ENCODE measurements around the gene RHAG. TPM values are rescaled to one million over a fixed set of nuclear protein-coding genes. Genes with fewer than 3 reads are reported as not detected.

The RHAG gene
- total and polyA plus RNA-seq, 2 experiments from 2014 or later, result not detected

DNA sequence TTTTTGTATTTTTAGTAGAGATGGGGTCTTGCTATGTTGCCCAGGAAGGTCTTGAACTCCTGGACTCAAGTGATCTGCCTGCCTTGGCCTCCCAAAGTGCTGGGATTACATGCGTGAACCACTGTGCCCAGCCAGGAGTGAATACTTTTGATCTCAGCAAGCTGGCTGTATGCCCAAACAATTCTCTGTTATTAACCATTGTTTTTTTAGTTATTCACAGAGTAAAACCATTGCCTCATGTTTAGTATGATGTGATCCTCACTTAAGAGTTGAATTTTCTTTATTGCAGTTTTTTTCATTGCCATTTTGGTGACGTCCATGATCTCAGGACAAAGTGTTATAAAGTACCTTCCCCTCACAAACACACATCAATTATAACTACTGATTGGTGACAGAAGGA lies 71.4 kb downstream of the RHAG start:
- peaks cover 2% of the 10 kb centered on the region for H3K27me3 Mint-ChIP-seq (ENCODE audit: insufficient read depth, low read depth, poor library complexity)
- no peak for ATAC-seq

More for the DNA sequence above, 71.4 kb downstream of the RHAG start:
- H3K4me3 ChIP-seq, result no peak overlapping the region
- H3K27me3 ChIP-seq (ENCODE audit: insufficient read depth), result peaks cover 14% of the 10 kb centered on the region
- no peak overlapping the region for H3K27ac Mint-ChIP-seq
- H3K4me2 ChIP-seq, result no peak overlapping the region
- H3K4me3 Mint-ChIP-seq, result no peak overlapping the region
- no peaks in the 10 kb centered on the region for H3K4me1 Mint-ChIP-seq
- H4K20me1 ChIP-seq (replicated peaks; ENCODE audit: insufficient read depth), result peaks cover 4% of the 10 kb centered on the region
- no peak overlapping the region for H3K27ac ChIP-seq (ENCODE audit: low read depth)
- H3K9me3 Mint-ChIP-seq, result no peaks in the 10 kb centered on the region; the same call in 1 of the 3 replicates
- DNase-seq (ENCODE audit: low spot score), result no peak
- no peaks in the 10 kb centered on the region for H3K36me3 ChIP-seq (ENCODE audit: insufficient read depth)
- H3K36me3 Mint-ChIP-seq (ENCODE audit: low read depth), result 0 out of 3 replicates have a peak, but pooled peaks cover 8% of the 10 kb centered on the region
- TF ChIP-seq, protein P1, sequence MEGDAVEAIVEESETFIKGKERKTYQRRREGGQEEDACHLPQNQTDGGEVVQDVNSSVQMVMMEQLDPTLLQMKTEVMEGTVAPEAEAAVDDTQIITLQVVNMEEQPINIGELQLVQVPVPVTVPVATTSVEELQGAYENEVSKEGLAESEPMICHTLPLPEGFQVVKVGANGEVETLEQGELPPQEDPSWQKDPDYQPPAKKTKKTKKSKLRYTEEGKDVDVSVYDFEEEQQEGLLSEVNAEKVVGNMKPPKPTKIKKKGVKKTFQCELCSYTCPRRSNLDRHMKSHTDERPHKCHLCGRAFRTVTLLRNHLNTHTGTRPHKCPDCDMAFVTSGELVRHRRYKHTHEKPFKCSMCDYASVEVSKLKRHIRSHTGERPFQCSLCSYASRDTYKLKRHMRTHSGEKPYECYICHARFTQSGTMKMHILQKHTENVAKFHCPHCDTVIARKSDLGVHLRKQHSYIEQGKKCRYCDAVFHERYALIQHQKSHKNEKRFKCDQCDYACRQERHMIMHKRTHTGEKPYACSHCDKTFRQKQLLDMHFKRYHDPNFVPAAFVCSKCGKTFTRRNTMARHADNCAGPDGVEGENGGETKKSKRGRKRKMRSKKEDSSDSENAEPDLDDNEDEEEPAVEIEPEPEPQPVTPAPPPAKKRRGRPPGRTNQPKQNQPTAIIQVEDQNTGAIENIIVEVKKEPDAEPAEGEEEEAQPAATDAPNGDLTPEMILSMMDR (conservative IDR thresholded peaks at IDR 0.05; ENCODE audit: low read depth in 2 of 2), result no peak
- no peak for TF ChIP-seq EZH2phosphoT487 (IDR thresholded peaks at IDR 0.05; ENCODE audit: unreplicated experiment)
- TF ChIP-seq, protein P2, sequence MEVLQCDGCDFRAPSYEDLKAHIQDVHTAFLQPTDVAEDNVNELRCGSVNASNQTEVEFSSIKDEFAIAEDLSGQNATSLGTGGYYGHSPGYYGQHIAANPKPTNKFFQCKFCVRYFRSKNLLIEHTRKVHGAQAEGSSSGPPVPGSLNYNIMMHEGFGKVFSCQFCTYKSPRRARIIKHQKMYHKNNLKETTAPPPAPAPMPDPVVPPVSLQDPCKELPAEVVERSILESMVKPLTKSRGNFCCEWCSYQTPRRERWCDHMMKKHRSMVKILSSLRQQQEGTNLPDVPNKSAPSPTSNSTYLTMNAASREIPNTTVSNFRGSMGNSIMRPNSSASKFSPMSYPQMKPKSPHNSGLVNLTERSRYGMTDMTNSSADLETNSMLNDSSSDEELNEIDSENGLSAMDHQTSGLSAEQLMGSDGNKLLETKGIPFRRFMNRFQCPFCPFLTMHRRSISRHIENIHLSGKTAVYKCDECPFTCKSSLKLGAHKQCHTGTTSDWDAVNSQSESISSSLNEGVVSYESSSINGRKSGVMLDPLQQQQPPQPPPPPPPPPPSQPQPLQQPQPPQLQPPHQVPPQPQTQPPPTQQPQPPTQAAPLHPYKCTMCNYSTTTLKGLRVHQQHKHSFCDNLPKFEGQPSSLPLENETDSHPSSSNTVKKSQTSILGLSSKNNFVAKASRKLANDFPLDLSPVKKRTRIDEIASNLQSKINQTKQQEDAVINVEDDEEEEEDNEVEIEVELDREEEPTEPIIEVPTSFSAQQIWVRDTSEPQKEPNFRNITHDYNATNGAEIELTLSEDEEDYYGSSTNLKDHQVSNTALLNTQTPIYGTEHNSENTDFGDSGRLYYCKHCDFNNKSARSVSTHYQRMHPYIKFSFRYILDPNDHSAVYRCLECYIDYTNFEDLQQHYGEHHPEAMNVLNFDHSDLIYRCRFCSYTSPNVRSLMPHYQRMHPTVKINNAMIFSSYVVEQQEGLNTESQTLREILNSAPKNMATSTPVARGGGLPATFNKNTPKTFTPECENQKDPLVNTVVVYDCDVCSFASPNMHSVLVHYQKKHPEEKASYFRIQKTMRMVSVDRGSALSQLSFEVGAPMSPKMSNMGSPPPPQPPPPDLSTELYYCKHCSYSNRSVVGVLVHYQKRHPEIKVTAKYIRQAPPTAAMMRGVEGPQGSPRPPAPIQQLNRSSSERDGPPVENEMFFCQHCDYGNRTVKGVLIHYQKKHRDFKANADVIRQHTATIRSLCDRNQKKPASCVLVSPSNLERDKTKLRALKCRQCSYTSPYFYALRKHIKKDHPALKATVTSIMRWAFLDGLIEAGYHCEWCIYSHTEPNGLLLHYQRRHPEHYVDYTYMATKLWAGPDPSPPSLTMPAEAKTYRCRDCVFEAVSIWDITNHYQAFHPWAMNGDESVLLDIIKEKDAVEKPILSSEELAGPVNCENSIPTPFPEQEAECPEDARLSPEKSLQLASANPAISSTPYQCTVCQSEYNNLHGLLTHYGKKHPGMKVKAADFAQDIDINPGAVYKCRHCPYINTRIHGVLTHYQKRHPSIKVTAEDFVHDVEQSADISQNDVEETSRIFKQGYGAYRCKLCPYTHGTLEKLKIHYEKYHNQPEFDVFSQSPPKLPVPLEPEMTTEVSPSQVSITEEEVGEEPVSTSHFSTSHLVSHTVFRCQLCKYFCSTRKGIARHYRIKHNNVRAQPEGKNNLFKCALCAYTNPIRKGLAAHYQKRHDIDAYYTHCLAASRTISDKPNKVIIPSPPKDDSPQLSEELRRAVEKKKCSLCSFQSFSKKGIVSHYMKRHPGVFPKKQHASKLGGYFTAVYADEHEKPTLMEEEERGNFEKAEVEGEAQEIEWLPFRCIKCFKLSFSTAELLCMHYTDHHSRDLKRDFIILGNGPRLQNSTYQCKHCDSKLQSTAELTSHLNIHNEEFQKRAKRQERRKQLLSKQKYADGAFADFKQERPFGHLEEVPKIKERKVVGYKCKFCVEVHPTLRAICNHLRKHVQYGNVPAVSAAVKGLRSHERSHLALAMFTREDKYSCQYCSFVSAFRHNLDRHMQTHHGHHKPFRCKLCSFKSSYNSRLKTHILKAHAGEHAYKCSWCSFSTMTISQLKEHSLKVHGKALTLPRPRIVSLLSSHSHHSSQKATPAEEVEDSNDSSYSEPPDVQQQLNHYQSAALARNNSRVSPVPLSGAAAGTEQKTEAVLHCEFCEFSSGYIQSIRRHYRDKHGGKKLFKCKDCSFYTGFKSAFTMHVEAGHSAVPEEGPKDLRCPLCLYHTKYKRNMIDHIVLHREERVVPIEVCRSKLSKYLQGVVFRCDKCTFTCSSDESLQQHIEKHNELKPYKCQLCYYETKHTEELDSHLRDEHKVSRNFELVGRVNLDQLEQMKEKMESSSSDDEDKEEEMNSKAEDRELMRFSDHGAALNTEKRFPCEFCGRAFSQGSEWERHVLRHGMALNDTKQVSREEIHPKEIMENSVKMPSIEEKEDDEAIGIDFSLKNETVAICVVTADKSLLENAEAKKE (CRISPR knock-in tag; IDR thresholded peaks at IDR 0.05), result no peak
- no peak for TF ChIP-seq STAT1 (IDR thresholded peaks at IDR 0.05; ENCODE audit: unreplicated experiment)
- no peak for TF ChIP-seq ZNF331 (CRISPR knock-in tag; IDR thresholded peaks at IDR 0.05; ENCODE audit: low read depth)
- TF ChIP-seq NANOG (IDR thresholded peaks at IDR 0.05; ENCODE audit: borderline replicate concordance), result no peak
- no peak for TF ChIP-seq POLR2AphosphoS5 (IDR thresholded peaks at IDR 0.05; ENCODE audit: low read depth)
- TF ChIP-seq, protein P3, sequence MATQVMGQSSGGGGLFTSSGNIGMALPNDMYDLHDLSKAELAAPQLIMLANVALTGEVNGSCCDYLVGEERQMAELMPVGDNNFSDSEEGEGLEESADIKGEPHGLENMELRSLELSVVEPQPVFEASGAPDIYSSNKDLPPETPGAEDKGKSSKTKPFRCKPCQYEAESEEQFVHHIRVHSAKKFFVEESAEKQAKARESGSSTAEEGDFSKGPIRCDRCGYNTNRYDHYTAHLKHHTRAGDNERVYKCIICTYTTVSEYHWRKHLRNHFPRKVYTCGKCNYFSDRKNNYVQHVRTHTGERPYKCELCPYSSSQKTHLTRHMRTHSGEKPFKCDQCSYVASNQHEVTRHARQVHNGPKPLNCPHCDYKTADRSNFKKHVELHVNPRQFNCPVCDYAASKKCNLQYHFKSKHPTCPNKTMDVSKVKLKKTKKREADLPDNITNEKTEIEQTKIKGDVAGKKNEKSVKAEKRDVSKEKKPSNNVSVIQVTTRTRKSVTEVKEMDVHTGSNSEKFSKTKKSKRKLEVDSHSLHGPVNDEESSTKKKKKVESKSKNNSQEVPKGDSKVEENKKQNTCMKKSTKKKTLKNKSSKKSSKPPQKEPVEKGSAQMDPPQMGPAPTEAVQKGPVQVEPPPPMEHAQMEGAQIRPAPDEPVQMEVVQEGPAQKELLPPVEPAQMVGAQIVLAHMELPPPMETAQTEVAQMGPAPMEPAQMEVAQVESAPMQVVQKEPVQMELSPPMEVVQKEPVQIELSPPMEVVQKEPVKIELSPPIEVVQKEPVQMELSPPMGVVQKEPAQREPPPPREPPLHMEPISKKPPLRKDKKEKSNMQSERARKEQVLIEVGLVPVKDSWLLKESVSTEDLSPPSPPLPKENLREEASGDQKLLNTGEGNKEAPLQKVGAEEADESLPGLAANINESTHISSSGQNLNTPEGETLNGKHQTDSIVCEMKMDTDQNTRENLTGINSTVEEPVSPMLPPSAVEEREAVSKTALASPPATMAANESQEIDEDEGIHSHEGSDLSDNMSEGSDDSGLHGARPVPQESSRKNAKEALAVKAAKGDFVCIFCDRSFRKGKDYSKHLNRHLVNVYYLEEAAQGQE (IDR thresholded peaks at IDR 0.05; ENCODE audit: unreplicated experiment), result no peak
- TF ChIP-seq ZNF114 (CRISPR knock-in tag; IDR thresholded peaks at IDR 0.05), result no peak
- no peak for TF ChIP-seq JUNB (IDR thresholded peaks at IDR 0.05; ENCODE audit: unreplicated experiment)
- TF ChIP-seq, protein P4, sequence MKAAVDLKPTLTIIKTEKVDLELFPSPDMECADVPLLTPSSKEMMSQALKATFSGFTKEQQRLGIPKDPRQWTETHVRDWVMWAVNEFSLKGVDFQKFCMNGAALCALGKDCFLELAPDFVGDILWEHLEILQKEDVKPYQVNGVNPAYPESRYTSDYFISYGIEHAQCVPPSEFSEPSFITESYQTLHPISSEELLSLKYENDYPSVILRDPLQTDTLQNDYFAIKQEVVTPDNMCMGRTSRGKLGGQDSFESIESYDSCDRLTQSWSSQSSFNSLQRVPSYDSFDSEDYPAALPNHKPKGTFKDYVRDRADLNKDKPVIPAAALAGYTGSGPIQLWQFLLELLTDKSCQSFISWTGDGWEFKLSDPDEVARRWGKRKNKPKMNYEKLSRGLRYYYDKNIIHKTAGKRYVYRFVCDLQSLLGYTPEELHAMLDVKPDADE (IDR thresholded peaks at IDR 0.05), result no peak
- no peak for TF ChIP-seq EZH2 (IDR thresholded peaks at IDR 0.05; ENCODE audit: low read depth, unreplicated experiment)
- TF ChIP-seq CREB1 (CRISPR knock-in tag; IDR thresholded peaks at IDR 0.05; ENCODE audit: low read depth), result no peak
- H3F3A ChIP-seq (replicated peaks; ENCODE audit: low read depth), result no peaks in the 10 kb centered on the region
- no peaks in the 10 kb centered on the region for H3K79me2 ChIP-seq (replicated peaks; ENCODE audit: insufficient read depth)
- H3K4me1 ChIP-seq (ENCODE audit: insufficient read depth), result 0 out of 2 replicates have a peak, but pooled peaks cover 2% of the 10 kb centered on the region
- no peaks in the 10 kb centered on the region for H3K9me2 ChIP-seq (ENCODE audit: insufficient read depth)
- H2AFZ ChIP-seq, result no peak overlapping the region

Data from GM23338 (cell line).